ENCODE results near the gene NID1.

The NID1 gene

GRCh38 chr1:236063551-236063918 is 1.4 kb downstream of the NID1 start:
- no peak for DNase-seq

- no peak for DNase-seq
Measured at GRCh38 chr1:236060286-236060685, 4.6 kb downstream of the NID1 start.

- no peak for DNase-seq
Measured at GRCh38 chr1:236059011-236059410, 5.9 kb downstream of the NID1 start.

- DNase-seq, result no peak
Measured at GRCh38 chr1:236058141-236058934, 6.6 kb downstream of the NID1 start.

GRCh38 chr1:236057546-236057945 is 7.3 kb downstream of the NID1 start:
- no peak for DNase-seq

GRCh38 chr1:236052232-236052993 is 12.5 kb downstream of the NID1 start:
- no peak for DNase-seq

- DNase-seq, result no peak
Measured at GRCh38 chr1:236051242-236051791, 13.6 kb downstream of the NID1 start.

GRCh38 chr1:236045771-236046170 is 19.1 kb downstream of the NID1 start:
- no peak for DNase-seq

GRCh38 chr1:236044341-236044740 is 20.5 kb downstream of the NID1 start:
- no peak for DNase-seq

GRCh38 chr1:236041631-236042618 is 23.0 kb downstream of the NID1 start:
- no peak for DNase-seq

GRCh38 chr1:236039740-236040685 is 24.9 kb downstream of the NID1 start:
- DNase-seq, result no peak

GRCh38 chr1:236038034-236038433 is 26.9 kb downstream of the NID1 start:
- no peak for DNase-seq

- no peak for DNase-seq
Measured at GRCh38 chr1:236035681-236036101, 29.2 kb downstream of the NID1 start.

GRCh38 chr1:236033336-236033735 is 31.6 kb downstream of the NID1 start:
- DNase-seq, result no peak

- DNase-seq, result no peak
Measured at GRCh38 chr1:236030534-236030933, 34.4 kb downstream of the NID1 start.

- no peak for DNase-seq
Measured at GRCh38 chr1:236029428-236029940, 35.4 kb downstream of the NID1 start.

GRCh38 chr1:236027104-236027503 is 37.8 kb downstream of the NID1 start:
- no peak for DNase-seq

- DNase-seq, result no peak
Measured at GRCh38 chr1:236025836-236026235, 39.1 kb downstream of the NID1 start.

- DNase-seq, result no peak
Measured at GRCh38 chr1:236024641-236025040, 40.2 kb downstream of the NID1 start.

GRCh38 chr1:236023926-236024565 is 40.8 kb downstream of the NID1 start:
- DNase-seq, result no peak

All from NCI-H524 treated with DMSO at 0.1 percent for 48 hours (cell line).